ENCODE measurements around the gene ATP5MC2. TPM values are rescaled to one million over a fixed set of nuclear protein-coding genes. Genes with fewer than 3 reads are reported as not detected.
"Not testable (repeated sequence)": the region's sequence is repeated elsewhere in the genome, so short reads cannot be mapped to it uniquely, and the experiment has no call there.

The ATP5MC2 gene
- total and polyA plus RNA-seq, 12 donors: 499 to 632 (median 546) TPM

GRCh38 chr12:53684654-53685220 lies 8.9 kb upstream of the ATP5MC2 start:
- H3K4me3 ChIP-seq: no peak overlapping the region
- WGBS, 2 donors: 73 to 77% methylated on average over 3 of the region's 3 CpGs
- peaks cover 0 to 6% (median 0%) of the 10 kb centered on the region in 9 donors for H3K4me1 ChIP-seq
- no peaks in the 10 kb centered on the region for H3K36me3 ChIP-seq
- no peak for TF ChIP-seq CTCF (IDR thresholded peaks at IDR 0.05)
- H3K9me3 ChIP-seq: no peaks in the 10 kb centered on the region
- DNase-seq (no peak), ATAC-seq (no peak)
- no peaks in the 10 kb centered on the region for H3K27me3 ChIP-seq
- no peak overlapping the region for H3K27ac ChIP-seq
- intact Hi-C loops (cut with DNase I): no loop called here

DNA sequence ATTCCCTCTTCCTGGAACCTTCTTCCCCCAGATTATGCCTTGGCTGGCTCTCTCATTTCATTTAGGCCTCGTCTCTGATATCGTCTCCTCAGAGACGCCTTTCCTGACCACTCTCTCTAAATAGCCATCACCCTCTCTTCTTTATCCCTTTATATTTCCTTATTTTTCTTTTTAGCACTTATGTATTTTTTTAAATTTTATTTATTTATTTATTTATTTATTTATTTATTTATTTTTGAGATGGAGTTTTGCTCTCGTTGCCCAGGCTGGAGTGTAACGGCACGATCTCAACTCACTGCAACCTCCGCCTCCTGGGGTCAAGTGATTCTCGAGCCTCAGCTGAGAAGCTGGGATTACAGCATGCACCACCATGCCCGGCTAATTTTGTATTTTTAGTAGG lies 8.1 kb upstream of the ATP5MC2 start:
- intact Hi-C loops (cut with DNase I): no loop called here
- Histone ChIP-seq H3K4me3 (no peak overlapping the region), H3K36me3 (no peaks in the 10 kb centered on the region), H3K9me3 (no peaks in the 10 kb centered on the region), H3K27me3 (peaks cover 0 to 4% (median 0%) of the 10 kb centered on the region in 7 donors), H3K27ac (no peak overlapping the region), H3K4me1 (peaks cover 0 to 6% (median 0%) of the 10 kb centered on the region in 9 donors)
- WGBS, 2 donors: 92 to 94% methylated on average over 9 of the region's 9 CpGs
- DNase-seq (no peak), ATAC-seq (no peak)
- TF ChIP-seq CTCF (IDR thresholded peaks at IDR 0.05): no peak

DNA sequence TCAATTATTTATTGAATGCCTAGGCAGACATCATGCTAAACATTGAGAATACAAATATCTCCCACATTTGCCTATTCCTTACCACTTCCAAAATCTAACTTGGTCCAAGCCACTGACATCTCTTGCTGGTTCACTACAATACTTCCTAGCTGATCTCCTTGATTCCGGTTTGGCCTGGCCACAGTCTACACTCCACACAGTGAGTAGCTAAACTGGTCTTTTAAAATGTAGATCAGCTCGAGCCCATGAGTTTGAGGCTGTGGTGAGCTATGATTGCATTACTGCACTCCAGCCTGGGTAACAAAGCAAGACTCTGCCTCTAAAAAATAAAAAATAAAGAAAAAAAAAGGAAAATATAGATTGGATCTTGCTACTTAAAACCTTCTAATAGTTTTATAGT lies 7.6 kb upstream of the ATP5MC2 start:
- Histone ChIP-seq H3K27me3 (peaks cover 0 to 4% (median 0%) of the 10 kb centered on the region in 7 donors), H3K9me3 (no peaks in the 10 kb centered on the region), H3K4me1 (peaks cover 0 to 6% (median 0%) of the 10 kb centered on the region in 9 donors), H3K27ac (no peak overlapping the region), H3K36me3 (no peaks in the 10 kb centered on the region), H3K4me3 (no peak overlapping the region)
- DNase-seq (no peak), ATAC-seq (no peak)
- WGBS, 2 donors: 97 to 98% methylated on average over 2 of the region's 2 CpGs
- intact Hi-C loops (cut with DNase I): no loop called here
- no peak for TF ChIP-seq CTCF (IDR thresholded peaks at IDR 0.05)

DNA sequence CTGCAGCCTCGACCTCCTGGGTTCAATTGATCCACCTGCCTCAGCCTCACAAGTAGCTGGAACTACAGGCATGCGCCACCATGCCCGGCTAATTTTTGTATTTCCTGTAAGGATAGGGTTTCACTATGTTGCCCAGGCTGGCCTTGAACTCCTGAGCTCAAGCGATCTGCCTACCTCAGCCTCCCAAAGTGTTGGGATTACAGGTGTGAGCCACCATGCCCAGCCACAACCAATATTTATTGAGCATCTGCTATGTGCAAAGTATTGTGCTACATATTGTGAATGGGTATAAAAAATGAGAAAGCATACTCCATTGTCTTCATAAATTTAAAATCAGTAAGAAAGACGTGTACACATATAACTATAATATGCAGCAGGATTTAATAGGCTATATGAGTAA lies 4.2 kb upstream of the ATP5MC2 start:
- H3K36me3 ChIP-seq; ATAC-seq; intact Hi-C loops (cut with DNase I); H3K9me3 ChIP-seq; H3K27ac ChIP-seq; DNase-seq; H3K4me3 ChIP-seq: not testable (repeated sequence)
- WGBS, 2 donors: 96% methylated on average over 5 of the region's 5 CpGs
- Histone ChIP-seq H3K4me1 (peaks cover 2 to 27% (median 21%) of the 10 kb centered on the region in 9 donors), H3K27me3 (peaks cover 0 to 12% (median 0%) of the 10 kb centered on the region in 7 donors)

DNA sequence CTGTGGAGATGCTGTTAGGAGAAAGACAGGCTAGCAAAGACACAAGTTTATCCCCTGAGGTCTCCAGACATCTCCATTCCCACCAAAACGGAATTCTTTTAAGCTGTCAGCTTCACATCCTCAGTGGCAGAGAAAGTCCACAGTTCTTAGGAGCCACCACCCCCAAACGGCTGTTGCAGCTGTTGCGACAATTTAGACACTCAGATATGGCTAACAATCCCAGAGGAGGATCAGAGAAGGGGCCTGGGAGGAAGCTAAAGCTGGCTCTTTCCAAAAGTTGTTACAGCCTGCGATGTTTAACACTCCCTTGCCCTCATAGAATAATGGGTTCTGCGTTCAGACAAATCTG lies 1.9 kb upstream of the ATP5MC2 start:
- no peak for DNase-seq
- 51 to 55% methylated on average over 5 of the region's 5 CpGs for WGBS, 2 donors
- Histone ChIP-seq H3K4me3 (peak overlapping the region in 8 of 10 donors; percentile 31 to 98 (median 74)), H3K36me3 (peaks cover 0 to 17% (median 0%) of the 10 kb centered on the region in 9 donors), H3K9me3 (no peaks in the 10 kb centered on the region), H3K27me3 (peaks cover 0 to 12% (median 0%) of the 10 kb centered on the region in 7 donors), H3K27ac (peak overlapping the region; percentile 87 to 98 (median 90)), H3K4me1 (peaks cover 3 to 41% (median 34%) of the 10 kb centered on the region in 9 donors)
- TF ChIP-seq CTCF (IDR thresholded peaks at IDR 0.05): no peak
- ATAC-seq: no peak
- intact Hi-C loops (cut with DNase I): loop anchor here in 9 of 10 donors (2.0 to 10.0 kb wide), 7 partner anchors 50 to 135 kb away; partner anchors contain the start of gene ATF7 (in 6 of the 9)

All from heart right ventricle (tissue), 16 donors.